Peyer's patch (tissue), 4 donors: ENCODE measurements around the gene TMEM72. TPM values are rescaled to one million over a fixed set of nuclear protein-coding genes. Genes with fewer than 3 reads are reported as not detected.

Experiments used
- DNase-seq, 3 donors: peaks; one replicate each; pipeline ENCODE4 v3.0.0-alpha.2; 2017 to 2019
- H3K27ac ChIP-seq, 4 donors: fragments of 200-600 bp; sonication (generic); one replicate each; pipeline ENCODE4 v1.5.1; 2016 to 2019
- H3K27me3 ChIP-seq, 2 donors: fragments of 200-600 bp; sonication (generic); one replicate each; pipeline ENCODE4 v1.5.1; 2019
- H3K36me3 ChIP-seq, 3 donors: fragments of 200-600 bp; sonication (generic); one replicate each; pipeline ENCODE4 v1.5.1; 2016 to 2019
- H3K4me1 ChIP-seq, 4 donors: fragments of 200-600 bp; sonication (generic); one replicate each; pipeline ENCODE4 v1.5.1; 2016 to 2019
- H3K4me3 ChIP-seq, 4 donors: fragments of 200-600 bp; sonication (generic); 1 replicate in 3 of 4; 2 replicates in 1 of 4; pipeline ENCODE4 v1.5.1; 2016 to 2019; ENCODE audit warnings: mild to moderate bottlenecking in 1 of 4
- H3K9me3 ChIP-seq, 4 donors: fragments of 200-600 bp; sonication (generic); one replicate each; pipeline ENCODE4 v1.5.1; 2016 to 2019; ENCODE audit warnings: mild to moderate bottlenecking in 1 of 4
- POLR2A ChIP-seq, 2 donors: fragments of 450-650 bp; IDR thresholded peaks; one replicate each; pipeline ENCODE4 v1.5.1; 2017; ENCODE audit warnings: antibody characterized with exemption in 2 of 2, mild to moderate bottlenecking in 2 of 2, moderate library complexity in 2 of 2
- total RNA-seq, 4 donors: library from RNA; depleted of rRNA; stranded (reverse); fragments of >200 nt; gene quantifications; one replicate each; pipeline ENCODE4 v1.1.0, GENCODE V29; 2016
- TF ChIP-seq, protein P1 (sequence below), 6 experiments: fragments of 450-650 bp in 4 of 6; fragments of 200-600 bp in 2 of 6; sonication (generic) in 1 of 6; IDR thresholded peaks; one replicate each; pipeline ENCODE4 v1.5.1; 2017 to 2019; ENCODE audit warnings: antibody characterized with exemption in 6 of 6, mild to moderate bottlenecking in 3 of 6, moderate library complexity in 1 of 6

The TMEM72 gene
- total RNA-seq, 4 donors from 2014 or later: 0.53 TPM; not detected in 3

DNA sequence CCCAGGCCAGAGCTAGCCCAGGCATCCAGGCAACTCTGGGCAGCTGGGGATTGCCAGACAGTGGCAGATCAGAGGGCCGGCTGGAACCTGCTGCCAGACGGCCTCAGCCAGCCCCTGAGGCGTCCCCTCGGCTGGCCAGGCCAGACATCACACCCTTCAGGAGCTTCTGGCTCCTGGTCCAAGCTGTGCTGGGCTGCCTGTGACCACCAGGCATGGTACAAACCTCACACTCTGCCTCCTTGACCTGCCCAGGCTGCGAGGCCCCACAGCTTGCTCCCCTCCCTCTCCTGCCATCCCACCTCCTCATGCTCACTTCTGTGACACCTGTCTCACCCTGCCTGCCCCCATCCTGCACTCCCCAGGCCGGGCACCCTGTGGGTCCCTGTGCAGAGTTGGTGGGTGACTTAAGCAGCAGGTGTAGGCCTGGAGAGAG, 61.8 kb downstream of the TMEM72 start:
- peak in 1 of 3 donors; percentile 48 for DNase-seq
- Histone ChIP-seq H3K27ac (peak overlapping the region in 2 of 4 donors; percentile 63 to 81), H3K9me3 (no peaks in the 10 kb centered on the region), H3K4me1 (peaks cover 8 to 24% (median 15%) of the 10 kb centered on the region in 4 donors), H3K36me3 (peaks cover 0 to 18% (median 0%) of the 10 kb centered on the region in 3 donors), H3K27me3 (no peaks in the 10 kb centered on the region), H3K4me3 (no peak overlapping the region)
- TF ChIP-seq POLR2A (IDR thresholded peaks at IDR 0.05): no peak
- TF ChIP-seq, protein P1, sequence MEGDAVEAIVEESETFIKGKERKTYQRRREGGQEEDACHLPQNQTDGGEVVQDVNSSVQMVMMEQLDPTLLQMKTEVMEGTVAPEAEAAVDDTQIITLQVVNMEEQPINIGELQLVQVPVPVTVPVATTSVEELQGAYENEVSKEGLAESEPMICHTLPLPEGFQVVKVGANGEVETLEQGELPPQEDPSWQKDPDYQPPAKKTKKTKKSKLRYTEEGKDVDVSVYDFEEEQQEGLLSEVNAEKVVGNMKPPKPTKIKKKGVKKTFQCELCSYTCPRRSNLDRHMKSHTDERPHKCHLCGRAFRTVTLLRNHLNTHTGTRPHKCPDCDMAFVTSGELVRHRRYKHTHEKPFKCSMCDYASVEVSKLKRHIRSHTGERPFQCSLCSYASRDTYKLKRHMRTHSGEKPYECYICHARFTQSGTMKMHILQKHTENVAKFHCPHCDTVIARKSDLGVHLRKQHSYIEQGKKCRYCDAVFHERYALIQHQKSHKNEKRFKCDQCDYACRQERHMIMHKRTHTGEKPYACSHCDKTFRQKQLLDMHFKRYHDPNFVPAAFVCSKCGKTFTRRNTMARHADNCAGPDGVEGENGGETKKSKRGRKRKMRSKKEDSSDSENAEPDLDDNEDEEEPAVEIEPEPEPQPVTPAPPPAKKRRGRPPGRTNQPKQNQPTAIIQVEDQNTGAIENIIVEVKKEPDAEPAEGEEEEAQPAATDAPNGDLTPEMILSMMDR (IDR thresholded peaks at IDR 0.05): no peak

DNA sequence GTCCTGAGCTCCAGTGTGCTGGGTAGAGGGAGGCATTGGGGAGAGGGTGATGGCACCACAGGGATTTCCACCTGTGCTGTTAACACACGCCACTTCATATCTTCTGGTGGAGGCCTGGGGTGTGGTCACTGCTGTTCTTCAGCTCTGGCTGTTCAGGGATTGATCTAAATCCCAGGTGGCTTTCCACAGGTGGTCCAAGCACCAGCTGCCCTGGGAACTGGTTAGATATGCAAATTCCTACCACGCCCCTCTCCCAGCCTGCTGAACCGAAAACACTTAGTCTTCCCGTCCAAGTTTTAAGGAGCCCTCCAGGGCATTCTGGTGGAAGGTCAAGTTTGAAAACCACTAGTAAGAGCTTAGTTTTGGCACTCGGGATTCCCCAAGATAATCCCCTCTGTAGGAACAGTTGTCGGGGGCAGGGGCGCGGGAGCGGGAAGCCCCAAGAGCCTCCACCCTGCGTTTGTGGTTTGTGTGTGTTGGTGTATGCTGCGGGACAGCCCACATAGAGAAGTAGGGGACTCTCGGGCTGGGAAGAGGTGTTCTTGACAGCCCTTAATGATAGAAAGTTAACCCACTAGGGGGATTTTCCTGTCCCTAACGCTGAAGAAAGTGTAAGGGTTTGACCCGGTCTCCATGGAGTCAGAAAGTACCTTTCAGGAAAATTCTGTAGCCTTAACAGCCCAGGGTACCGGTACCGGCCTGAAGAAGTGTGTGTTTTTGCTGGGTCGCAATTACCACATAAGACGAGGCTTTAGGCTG, 62.4 kb downstream of the TMEM72 start:
- Histone ChIP-seq H3K27me3 (no peaks in the 10 kb centered on the region), H3K4me3 (no peak overlapping the region), H3K9me3 (no peaks in the 10 kb centered on the region), H3K4me1 (peaks cover 5 to 30% (median 10%) of the 10 kb centered on the region in 4 donors), H3K36me3 (peaks cover 0 to 18% (median 0%) of the 10 kb centered on the region in 3 donors), H3K27ac (peak overlapping the region; percentile 59 to 84 (median 72))
- DNase-seq: peak in 1 of 3 donors; percentile 46
- TF ChIP-seq POLR2A (IDR thresholded peaks at IDR 0.05): no peak
- TF ChIP-seq, protein P1 (IDR thresholded peaks at IDR 0.05): no peak

DNA sequence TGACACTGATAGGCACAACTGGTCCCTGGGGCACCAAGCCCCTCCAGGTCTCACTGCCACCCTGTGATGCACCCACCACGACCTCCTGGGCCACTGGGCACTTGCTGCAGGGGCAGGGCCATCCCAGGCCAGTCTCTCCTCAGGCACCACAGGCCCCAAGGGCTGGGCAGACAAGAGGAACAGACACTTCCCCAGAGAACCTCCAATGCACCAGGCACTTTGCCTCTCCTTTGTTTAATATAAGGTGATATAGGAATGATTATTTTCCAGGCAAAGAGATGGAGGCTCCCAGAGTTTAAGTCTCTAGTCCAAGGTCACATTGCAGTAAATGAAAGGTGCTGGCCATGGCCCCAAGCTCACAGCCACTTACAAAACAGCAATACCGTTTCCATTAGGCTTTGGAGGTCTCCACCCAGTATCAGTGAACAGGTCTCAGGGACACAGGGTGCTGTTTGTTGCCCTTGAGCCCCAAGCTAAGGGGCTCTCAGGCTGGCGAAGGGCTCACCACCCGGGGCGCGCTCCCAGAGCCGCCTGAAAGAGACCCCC, 63.0 kb downstream of the TMEM72 start:
- H3K4me3 ChIP-seq: peak overlapping the region; percentile 32 to 62 (median 48)
- TF ChIP-seq POLR2A (IDR thresholded peaks at IDR 0.05): no peak
- TF ChIP-seq, protein P1 (IDR thresholded peaks at IDR 0.05): no peak
- no peaks in the 10 kb centered on the region for H3K9me3 ChIP-seq
- H3K4me1 ChIP-seq: peaks cover 4 to 37% (median 13%) of the 10 kb centered on the region in 4 donors
- no peaks in the 10 kb centered on the region for H3K27me3 ChIP-seq
- H3K36me3 ChIP-seq: peaks cover 0 to 18% (median 0%) of the 10 kb centered on the region in 3 donors
- peak overlapping the region; percentile 59 to 84 (median 72) for H3K27ac ChIP-seq
- DNase-seq: peak in 1 of 3 donors; percentile 47

DNA sequence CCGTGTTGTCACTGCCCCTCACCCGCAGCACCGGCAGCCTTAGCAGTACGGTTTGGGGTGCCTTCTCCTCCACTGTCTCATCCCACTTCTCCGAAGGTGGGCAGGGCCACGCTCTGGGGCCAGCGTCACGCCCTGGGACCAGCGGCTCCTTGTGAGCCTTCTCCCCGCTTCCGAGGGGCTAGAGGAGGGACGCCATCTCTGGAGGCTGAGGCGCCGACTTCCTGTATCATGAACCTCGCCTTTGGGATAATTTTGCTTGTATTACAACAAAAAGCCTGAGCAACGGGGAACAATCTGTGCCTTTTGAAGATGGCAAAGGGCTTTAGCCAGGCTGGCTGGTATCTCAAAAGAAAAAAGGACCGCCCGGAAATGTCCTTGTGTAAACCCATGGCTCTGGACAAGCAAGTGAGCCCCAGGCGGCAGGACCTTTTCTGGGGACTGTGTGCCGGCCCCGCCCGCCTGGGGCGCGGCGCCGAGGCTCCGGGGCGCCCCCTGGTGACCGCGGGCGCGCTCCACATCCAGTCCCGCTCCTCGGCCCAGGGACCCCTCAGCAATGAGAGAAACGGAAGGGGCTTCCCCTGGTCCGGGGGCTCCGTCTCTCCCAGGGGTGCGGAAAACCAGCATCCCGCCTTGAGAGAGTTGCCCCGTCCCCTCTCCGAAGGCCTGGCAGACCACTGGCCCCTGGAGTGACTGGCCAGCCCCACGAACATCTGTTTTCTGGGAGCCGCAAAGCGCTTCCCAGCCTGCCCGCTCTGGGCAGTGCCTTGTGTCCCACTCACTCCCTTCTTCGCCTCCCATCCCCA, 63.7 kb downstream of the TMEM72 start:
- Histone ChIP-seq H3K27me3 (no peaks in the 10 kb centered on the region), H3K36me3 (peaks cover 0 to 18% (median 0%) of the 10 kb centered on the region in 3 donors), H3K4me1 (peaks cover 4 to 43% (median 13%) of the 10 kb centered on the region in 4 donors), H3K9me3 (no peaks in the 10 kb centered on the region), H3K27ac (peak overlapping the region; percentile 59 to 84 (median 72)), H3K4me3 (peak overlapping the region; percentile 32 to 62 (median 48))
- TF ChIP-seq, protein P1 (IDR thresholded peaks at IDR 0.05): peak; percentile 89 to 99 (median 97)
- TF ChIP-seq POLR2A (IDR thresholded peaks at IDR 0.05): peak in 1 of 2 donors; percentile 28
- peak; percentile 65 to 85 (median 83) for DNase-seq
